Stomach (tissue), 9 donors: Measurements from ENCODE around the gene GDPGP1. TPM values are rescaled to one million over a fixed set of nuclear protein-coding genes. Genes with fewer than 3 reads are reported as not detected.

Source experiments
- DNase-seq, 2 donors: peaks; one replicate each; pipeline versions ENCODE4 v3.0.0 to v3.0.0-alpha.2; 2013 to 2019
- H3K27ac ChIP-seq, 5 donors: fragments of 200-600 bp in 4 of 5; sonication (generic) in 4 of 5; one replicate each; pipeline ENCODE4 v1.5.1; 2013 to 2019; ENCODE audit warnings: mild to moderate bottlenecking in 1 of 5, moderate library complexity in 1 of 5
- H3K27me3 ChIP-seq, 3 donors: fragments of 200-600 bp; sonication (generic); one replicate each; pipeline ENCODE4 v1.5.1; 2017 to 2019; ENCODE audit warnings: mixed run types in 1 of 3
- H3K36me3 ChIP-seq, 4 donors: fragments of 200-600 bp; sonication (generic); 1 replicate in 3 of 4; 2 replicates in 1 of 4; pipeline ENCODE4 v1.5.1; 2016 to 2019
- H3K4me1 ChIP-seq, 4 donors: fragments of 200-600 bp; sonication (generic); one replicate each; pipeline ENCODE4 v1.5.1; 2016 to 2019
- H3K4me3 ChIP-seq, 4 donors: fragments of 200-600 bp; sonication (generic) in 3 of 4; one replicate each; pipeline ENCODE4 v1.5.1; 2016 to 2019; ENCODE audit warnings: mild to moderate bottlenecking in 1 of 4
- H3K9me3 ChIP-seq, 4 donors: fragments of 200-600 bp; sonication (generic); one replicate each; pipeline ENCODE4 v1.5.1; 2016 to 2019
- EP300 ChIP-seq: sonication (generic); formaldehyde crosslinking; IDR thresholded peaks from one replicate; pipeline ENCODE4 v1.6.1; 2017; ENCODE audit warnings: antibody characterized with exemption
- POLR2A ChIP-seq, 4 donors: fragments of 450-650 bp; IDR thresholded peaks; one replicate each; pipeline ENCODE4 v1.6.1; 2016; ENCODE audit warnings: antibody characterized with exemption in 4 of 4, control low read depth in 2 of 4, mild to moderate bottlenecking in 1 of 4, moderate library complexity in 1 of 4
- POLR2AphosphoS5 ChIP-seq, 3 donors: sonication (generic); formaldehyde crosslinking; IDR thresholded peaks; one replicate each; pipeline ENCODE4 v1.6.1; 2016; ENCODE audit warnings: antibody characterized with exemption in 3 of 3
- WGBS, 5 donors: extraction: QIAGEN DNeasy Blood & Tissue Kit in 3 of 5; methylation state at CpG; one replicate each; pipeline versions ENCODE4 v1.1.5 to v1.1.7; 2013 to 2018; 5-methylcytosine and 5-hydroxymethylcytosine counted together
- intact Hi-C: fragments of 100-400 bp; cut with DNase I; formaldehyde crosslinking; loops from one replicate; pipeline ENCODE4 v1.15.1; 2023; ENCODE audit warnings: low total_unique reads
- polyA plus RNA-seq, 3 donors: library from polyadenylated mRNA; stranded (reverse); fragments of 200-250 nt; gene quantifications; one replicate each; pipeline ENCODE4 v1.2.3, GENCODE V29; 2013
- total RNA-seq, 5 donors: library from RNA; depleted of rRNA; stranded (reverse); fragments of >200 nt; gene quantifications; one replicate each; pipeline versions ENCODE4 v1.1.0 to v1.2.3, GENCODE V29; 2014 to 2016
- TF ChIP-seq, protein P1 (sequence below), 7 experiments: fragments of 450-650 bp in 4 of 7; fragments of 200-600 bp in 3 of 7; sonication (generic) in 3 of 7; IDR thresholded peaks; one replicate each; pipeline ENCODE4 v1.5.1; 2016 to 2019; ENCODE audit warnings: antibody characterized with exemption in 7 of 7, control low read depth in 2 of 7, mild to moderate bottlenecking in 1 of 7
- donor health status: healthy with polysubstance abuse.
- donor health status: Bipolar disorder and iron deficiency.
- donor health status: healthy.

Gene GDPGP1
- total and polyA plus RNA-seq, 8 donors, result under 0.01 to 26.6 (median 3.2) TPM; not detected in 1

DNA sequence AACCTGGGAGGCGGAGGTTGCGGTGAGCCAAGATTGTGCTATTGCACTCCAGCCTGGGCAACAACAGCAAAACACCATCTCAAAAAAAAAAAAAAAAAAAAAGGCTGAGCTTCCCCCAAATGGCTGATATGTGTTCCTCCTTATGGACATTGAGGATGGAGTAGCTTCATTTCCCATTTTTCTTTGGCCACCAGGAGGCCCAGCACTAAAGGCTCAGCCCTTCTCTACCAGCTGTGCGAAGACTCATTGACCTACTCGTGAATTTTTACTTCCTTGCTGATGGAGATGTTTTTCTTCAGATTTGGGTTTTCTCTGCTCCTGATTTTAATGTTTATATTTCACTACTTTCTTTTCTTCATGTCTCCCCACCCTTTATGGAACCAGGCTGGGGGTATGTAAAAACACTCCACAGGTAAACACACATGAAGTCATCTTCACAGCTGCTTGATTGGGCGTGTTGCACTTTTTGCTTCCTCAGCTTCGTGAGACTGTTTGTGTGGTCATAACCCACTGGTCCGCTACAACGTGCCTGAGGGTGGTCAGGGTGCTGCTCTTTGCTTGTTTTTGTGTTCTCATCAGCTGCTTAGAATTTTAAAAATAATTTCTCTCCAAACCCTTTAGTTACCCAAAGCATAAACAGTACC lies 19.3 kb upstream of the GDPGP1 start:
- no peaks in the 10 kb centered on the region for H3K27me3 ChIP-seq
- H3K4me1 ChIP-seq, result peaks cover 44 to 67% (median 50%) of the 10 kb centered on the region in 4 donors
- TF ChIP-seq POLR2AphosphoS5 (IDR thresholded peaks at IDR 0.05), result no peak
- TF ChIP-seq, protein P1, sequence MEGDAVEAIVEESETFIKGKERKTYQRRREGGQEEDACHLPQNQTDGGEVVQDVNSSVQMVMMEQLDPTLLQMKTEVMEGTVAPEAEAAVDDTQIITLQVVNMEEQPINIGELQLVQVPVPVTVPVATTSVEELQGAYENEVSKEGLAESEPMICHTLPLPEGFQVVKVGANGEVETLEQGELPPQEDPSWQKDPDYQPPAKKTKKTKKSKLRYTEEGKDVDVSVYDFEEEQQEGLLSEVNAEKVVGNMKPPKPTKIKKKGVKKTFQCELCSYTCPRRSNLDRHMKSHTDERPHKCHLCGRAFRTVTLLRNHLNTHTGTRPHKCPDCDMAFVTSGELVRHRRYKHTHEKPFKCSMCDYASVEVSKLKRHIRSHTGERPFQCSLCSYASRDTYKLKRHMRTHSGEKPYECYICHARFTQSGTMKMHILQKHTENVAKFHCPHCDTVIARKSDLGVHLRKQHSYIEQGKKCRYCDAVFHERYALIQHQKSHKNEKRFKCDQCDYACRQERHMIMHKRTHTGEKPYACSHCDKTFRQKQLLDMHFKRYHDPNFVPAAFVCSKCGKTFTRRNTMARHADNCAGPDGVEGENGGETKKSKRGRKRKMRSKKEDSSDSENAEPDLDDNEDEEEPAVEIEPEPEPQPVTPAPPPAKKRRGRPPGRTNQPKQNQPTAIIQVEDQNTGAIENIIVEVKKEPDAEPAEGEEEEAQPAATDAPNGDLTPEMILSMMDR (IDR thresholded peaks at IDR 0.05), result peak in 2 of 7 experiments; percentile 9 to 15
- 68 to 73% (median 72%) methylated on average over 8 of the region's 8 CpGs for WGBS, 5 donors
- no peaks in the 10 kb centered on the region for H3K9me3 ChIP-seq
- H3K36me3 ChIP-seq, result peaks cover 13 to 34% (median 26%) of the 10 kb centered on the region in 4 donors
- H3K4me3 ChIP-seq, result no peak overlapping the region
- no peak for DNase-seq
- H3K27ac ChIP-seq, result peak overlapping the region; percentile 78 to 89 (median 84)
- intact Hi-C loops, result no loop called here

DNA sequence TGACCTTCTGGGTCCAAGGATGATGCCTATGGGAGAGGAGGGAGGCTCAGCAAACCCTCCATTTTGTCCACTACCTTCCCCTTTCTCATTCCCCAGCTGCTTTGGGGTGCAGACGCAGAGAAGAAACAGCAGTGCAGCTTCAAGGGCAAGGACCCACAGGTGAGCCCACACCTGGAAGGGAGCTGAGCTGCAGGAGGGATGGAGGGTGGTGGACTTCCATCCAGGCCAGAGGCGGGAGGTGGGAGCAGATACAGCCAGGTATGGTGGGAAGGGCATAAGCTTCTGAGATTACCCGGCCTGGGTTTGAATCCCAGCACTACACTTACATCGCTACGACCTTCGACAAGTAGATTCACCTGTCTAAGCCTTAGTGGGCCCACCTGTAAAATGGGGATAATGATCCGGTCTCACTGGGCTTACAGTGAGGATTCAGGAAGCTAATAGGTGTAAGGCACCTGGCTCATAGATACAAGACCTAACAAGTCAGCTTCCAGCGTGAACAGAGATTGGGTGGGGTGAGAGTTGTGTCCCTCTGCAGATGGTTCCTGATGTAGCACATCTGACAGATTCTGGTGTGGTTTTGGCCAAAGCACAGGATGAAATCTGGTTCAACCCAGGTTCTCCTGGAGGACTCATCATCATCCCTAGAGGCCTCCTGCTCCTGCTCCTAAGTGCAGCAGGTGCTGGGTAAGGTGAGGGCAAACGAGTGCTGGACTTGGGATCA lies 16.2 kb upstream of the GDPGP1 start:
- H3K9me3 ChIP-seq, result no peaks in the 10 kb centered on the region
- 73 to 94% (median 90%) methylated on average over 8 to 9 of the region's 9 CpGs for WGBS, 5 donors
- no peak for DNase-seq

DNA sequence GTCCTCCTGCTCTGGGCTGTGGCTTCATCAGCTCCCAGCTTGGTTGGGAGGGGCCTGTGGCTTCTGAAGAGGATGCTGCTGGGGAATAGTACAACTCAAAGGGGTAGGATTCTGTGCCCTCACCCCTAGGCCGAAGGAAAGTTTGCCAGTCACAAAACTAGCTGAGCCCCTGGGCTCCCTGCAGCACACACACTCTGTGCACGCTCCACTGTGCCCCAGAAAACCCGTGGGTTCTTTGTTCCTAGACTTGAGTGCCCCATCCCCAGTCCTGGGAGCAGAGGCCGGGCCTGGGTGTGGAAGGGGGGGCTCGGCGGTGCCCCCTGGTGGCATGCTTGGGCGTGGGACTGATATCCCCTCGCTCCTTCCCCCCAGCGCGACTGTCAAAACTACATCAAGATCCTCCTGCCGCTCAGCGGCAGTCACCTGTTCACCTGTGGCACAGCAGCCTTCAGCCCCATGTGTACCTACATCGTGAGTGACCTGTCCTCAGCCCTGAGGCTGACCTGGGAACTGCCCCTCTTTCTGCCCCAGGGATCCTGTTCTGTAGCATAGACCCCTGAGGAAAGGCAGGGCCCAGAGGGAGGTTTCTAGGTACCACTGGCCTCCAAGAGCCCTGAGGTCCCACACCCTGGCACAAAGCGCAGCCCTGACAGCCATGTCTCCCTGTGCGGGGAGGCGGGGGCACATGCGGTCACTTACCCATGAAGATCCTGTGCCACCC lies 14.4 kb upstream of the GDPGP1 start:
- no peak for TF ChIP-seq POLR2A (IDR thresholded peaks at IDR 0.05)
- no peak for TF ChIP-seq POLR2AphosphoS5 (IDR thresholded peaks at IDR 0.05)
- no peak for TF ChIP-seq EP300
- TF ChIP-seq, protein P1 (IDR thresholded peaks at IDR 0.05), result peak in 5 of 7 experiments; percentile 44 to 66 (median 59)
- peak overlapping the region in 1 of 5 donors; percentile 2 for H3K27ac ChIP-seq
- peaks cover 16 to 33% (median 21%) of the 10 kb centered on the region in 4 donors for H3K4me1 ChIP-seq
- intact Hi-C loops, result loop anchor here (5.0 kb wide), 1 partner anchor 67 kb away; no protein-coding TSS in a partner anchor
- peak in 1 of 2 donors; percentile 61 for DNase-seq
- H3K27me3 ChIP-seq, result no peaks in the 10 kb centered on the region
- 59 to 89% (median 63%) methylated on average over 6 to 17 of the region's 17 CpGs for WGBS, 5 donors
- no peaks in the 10 kb centered on the region for H3K9me3 ChIP-seq
- H3K36me3 ChIP-seq, result peaks cover 31 to 75% (median 64%) of the 10 kb centered on the region in 4 donors
- H3K4me3 ChIP-seq, result no peak overlapping the region

More for the DNA sequence above, 16.2 kb upstream of the GDPGP1 start:
- TF ChIP-seq, protein P1 (IDR thresholded peaks at IDR 0.05), result no peak
- TF ChIP-seq POLR2A (IDR thresholded peaks at IDR 0.05) (no peak), POLR2AphosphoS5 (IDR thresholded peaks at IDR 0.05) (no peak), EP300 (no peak)
- H3K4me1 ChIP-seq, result peaks cover 29 to 50% (median 32%) of the 10 kb centered on the region in 4 donors
- H3K4me3 ChIP-seq, result no peak overlapping the region
- no peaks in the 10 kb centered on the region for H3K27me3 ChIP-seq
- H3K27ac ChIP-seq, result no peak overlapping the region
- intact Hi-C loops, result no loop called here
- H3K36me3 ChIP-seq, result peaks cover 17 to 57% (median 47%) of the 10 kb centered on the region in 4 donors
